ENCODE results near the gene GRIN2C.
A peak's percentile ranks its signal among the peaks of the same experiment; 100 is the strongest.

GRIN2C gene

DNA sequence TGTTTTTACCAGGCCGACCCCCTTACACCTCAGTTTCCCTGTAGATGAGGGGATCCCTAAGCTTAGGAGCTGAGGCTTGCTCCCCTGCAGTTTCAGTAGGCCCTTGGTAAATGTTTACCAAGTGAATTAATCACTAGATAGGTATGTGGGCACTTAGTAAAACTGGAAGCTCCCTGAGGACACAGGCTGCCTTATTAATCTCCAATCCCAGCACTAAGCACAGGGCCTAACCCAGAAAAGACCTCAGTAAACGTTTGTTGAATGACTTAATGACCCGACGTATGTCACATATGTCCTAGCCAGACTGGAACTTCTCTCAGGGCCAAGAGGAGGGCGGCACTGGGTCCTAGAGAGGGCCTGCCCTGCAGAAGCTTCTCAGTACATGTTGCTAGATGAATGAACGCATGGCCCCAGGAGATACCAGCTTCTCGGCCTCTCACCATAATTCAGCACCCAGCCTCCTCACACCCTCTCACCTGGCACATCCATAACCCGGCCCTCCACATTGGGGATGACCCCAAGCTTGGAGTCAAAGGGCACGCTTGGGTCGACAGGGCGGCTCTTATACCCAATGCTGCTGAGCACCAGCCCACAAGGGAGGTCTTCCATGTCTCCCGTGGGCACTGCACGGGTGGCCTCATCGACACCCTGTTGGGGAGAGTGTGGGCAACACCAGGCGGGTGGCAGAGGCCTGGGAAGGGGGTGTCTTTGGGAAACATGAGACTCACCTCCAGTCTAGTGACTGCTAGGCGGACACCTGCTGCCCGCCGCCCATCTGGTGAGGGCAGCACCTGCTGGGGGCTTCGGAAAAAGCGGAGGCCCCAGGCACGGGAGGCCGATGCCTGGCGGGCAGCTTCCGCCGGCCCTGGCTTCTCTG is 4.0 kb upstream of the GRIN2C start:
- DNase-seq: no peak

DNA sequence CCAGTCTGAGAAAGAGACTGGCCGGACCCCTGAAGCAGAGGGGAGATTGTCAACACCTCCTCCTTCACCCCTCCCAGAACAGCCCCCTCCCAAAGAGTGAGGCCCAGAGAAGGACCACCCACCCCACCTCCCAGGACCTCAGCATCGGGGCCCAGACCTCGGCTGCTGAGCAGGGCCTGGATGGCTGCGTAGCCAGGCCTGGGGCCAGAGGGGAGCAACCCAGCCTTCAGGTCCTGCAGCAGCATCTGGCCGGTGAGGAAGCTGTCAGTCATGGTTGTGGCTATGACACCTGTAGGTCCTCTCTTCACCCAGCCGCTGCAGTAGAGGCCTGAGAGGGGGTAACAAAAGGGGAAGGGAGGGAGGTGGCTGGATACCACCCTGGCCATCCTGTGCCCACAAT is 3.2 kb upstream of the GRIN2C start:
- DNase-seq: no peak

DNA sequence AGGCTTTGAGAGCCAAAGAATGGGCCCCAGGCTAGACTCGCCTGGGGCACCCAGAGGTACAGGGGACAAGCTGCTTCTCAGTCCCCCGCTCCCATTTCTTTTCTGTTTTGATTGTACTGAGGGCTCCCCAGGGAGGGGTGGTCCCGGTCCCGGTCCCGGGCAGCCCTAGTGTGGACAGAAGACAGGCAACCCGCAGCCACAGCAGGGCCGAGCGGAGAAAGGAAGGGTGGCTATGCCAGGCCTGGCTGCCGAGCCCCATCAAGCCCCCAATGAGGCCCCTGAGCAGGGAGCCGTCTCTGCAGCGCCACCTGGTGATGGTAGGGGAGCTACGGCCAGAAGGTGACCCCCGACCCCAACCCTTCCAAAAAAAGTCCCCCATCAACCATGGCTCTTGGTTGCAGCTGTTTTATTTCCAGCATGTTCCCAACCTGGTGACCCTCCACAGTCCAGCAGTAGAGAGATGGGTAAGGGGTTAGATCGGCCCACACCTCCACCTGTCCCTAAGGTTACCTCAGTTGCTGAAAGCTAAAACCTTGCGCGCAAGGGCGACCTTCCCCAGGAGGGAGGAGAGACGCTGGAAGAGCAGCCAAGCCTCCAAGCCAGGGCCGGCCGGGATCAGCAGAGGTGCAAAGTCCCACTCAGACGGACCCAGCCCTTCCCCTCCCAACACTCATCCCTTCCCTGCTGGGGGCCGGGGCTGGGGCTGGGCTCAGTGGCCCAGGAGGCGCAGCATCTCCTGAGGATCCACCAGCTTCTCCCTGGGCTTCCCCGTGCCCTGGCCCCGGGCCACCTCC is 2.6 kb upstream of the GRIN2C start:
- DNase-seq: peak; percentile 22

DNA sequence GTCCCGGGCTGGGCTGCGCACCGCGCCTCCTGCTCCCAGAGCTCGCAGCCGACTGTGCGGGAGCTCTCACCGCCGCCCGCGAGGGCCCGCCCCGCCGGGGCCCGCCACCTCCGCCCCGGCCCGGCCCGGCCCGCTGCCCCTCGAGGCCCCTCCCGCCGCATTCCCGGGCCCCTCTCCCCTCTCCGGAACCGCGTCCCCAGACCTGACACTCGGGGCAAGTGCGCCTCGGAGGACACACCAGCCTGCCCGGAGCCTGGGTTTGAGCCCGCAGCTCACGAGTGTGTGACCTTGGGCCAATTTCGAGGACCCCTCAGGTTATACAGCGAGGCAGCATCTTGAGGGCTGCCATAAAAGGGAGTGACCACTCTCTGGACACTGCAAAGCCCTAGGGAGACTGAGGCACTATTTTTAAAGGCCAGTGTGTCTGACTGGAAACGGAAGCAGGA is 2.0 kb upstream of the GRIN2C start:
- DNase-seq: no peak

DNA sequence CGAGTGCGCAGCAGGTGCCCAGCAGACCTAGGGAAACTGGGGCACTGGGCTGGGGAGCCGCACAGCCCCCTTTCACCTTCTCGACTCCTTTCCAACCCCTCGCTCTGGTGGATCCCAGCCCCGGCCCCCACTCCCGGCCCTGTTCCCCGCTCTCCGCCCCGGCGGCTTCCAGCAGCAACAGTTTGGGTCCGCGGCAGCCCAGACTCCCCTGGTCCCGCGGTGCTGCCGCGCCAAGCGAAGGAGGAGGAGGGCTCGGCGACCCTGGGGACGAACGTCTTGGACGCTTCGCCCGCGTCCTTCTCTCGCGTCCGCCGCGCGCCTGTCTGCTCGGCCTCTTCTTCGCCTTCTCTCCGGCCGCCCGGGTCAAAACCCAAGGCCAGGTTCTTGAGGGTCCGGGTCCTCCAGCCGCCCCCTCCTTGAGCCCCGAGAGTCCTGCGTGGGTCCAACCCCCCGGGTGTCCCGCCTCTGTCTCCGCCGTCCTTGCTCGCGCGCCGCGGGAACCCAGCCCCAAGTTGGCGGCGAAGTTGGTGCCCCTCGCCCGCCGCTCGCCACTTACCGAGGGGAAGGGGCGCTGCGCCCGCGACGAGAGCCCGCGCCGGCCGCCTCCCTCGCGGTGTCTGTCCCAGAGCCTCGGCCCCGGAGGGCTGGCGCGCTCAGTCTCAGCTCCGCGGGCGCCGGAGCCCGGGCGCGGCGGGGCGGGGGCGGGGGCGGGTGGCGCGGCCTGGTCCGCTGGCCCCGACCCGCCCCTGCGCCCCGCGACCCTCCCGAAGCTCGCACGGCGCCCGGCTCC is 1.4 kb upstream of the GRIN2C start:
- DNase-seq: no peak

DNA sequence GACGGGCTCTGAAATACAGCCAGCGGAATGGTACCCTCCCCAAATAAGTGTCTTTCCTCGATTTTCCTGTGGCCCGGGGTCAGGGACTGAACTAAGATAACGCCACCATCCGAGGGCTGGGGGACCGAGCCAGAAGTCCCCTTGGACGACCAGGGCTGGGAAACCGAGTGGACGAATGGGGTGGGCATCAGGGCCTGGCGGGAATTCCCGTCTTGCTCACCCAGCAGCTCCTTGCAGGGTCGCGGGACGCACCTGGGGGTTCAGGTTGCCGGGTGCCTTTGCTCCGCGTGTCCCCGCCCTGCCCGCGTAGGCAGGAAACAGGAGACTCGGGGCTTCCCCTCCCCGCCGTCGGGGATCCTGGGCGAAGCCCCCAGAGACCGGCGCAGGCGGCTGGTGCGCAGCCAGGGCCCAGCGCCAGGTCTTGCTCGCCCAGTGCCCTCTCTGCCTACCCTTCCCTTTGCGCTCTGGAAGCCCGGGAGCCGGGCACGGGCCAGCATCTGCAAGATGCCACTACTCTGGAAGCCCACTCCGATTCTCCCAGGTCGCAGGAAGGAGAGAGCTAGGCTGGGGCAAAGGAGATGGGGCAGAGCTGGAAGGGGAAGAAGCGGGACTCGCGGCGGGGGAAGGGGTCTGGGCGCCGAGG is 665 bp upstream of the GRIN2C start:
- no peak for DNase-seq

DNA sequence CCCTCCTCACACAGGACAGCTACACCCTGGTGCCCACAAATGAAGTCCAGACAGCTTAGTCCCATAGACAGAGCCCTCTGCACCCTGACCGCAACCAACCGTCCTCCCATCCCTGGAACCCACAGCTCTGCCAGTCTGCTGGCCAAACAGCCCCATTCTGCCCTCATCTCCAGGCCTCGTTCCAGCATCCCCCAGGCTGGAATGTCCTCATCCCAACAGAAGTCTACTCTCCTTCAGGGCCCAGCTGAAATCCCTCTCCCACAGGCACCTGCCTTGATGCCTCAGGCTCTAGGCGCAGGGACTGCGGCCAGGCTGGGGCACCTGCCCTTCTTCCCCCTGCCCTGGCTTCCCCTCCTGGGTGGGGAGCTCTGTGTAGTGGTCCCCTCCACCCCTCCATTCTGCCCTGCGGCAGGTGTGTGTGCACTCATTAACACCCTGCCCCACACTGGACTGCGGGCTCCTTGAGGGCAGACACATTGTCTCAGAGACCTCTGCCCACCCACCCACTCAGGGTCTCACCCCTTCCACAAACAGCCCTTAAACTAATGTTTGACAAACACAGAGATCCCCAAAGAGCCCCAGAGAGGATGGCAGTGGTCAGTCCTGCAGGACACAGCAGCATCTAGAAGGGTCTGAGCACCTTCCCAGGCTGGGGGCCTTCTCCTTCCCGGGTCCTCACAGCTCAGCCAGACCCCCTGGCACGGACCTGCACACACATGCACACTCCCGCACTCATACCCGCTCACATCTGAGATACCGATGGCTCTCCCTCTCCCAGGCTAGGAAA is 820 bp downstream of the GRIN2C start:
- DNase-seq: no peak

DNA sequence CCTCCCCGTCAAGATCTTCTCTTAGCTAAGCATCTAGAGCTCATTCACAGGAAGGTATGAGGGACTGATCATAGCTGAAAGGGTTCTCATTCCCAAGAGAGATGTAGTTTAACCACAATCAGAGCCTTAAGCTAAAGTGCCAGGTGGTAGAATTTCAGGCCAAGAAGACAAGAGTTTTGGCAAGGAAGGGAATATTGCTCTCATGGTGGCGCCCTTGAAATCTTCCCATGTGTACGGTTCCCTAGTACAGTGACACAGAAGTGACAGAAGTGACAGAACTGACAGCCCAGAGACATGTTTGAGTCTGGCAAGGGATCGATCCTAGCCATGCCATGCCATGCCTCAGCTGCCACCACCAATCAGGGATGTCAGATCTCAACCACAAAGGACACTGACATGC is 2.5 kb downstream of the GRIN2C start:
- DNase-seq: no peak

DNA sequence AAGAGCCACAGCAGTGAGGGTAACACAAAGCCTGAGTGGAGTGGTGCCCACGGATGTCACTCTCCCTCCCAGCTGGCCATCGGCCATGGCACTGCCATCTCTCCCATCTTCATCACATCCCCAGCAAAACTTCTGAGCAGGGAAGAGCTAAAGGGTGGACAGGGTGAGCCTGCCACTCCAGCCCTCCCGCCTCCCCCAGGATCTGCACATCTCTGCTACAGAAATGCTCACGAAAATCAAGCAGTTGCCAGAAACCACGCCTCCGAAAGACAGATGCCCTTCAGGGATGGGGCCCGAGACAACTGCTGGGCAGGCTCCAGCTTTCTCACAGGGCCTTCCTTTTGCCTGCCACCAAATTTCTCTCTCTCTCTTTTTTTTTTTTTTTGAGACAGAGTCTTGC is 3.6 kb downstream of the GRIN2C start:
- DNase-seq: no peak

DNA sequence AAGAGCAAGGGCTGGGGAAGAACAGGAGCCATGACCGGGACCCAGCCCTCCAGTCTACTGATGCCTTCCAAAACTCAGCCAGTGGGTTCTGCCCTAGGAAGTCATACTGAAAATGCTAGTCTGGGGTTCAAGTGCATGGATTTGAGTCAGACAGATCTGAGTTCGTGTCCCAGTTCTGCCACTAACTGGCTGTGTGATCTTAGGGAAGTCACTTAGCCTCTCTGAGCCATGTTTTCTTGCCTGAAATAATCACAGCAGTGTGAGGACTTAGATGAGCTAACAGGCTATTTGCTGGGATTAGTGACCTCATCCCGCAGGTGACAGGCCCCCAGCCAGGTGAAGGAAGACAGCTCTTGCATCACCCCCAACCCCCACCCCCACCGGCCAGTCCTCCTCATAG is 4.4 kb downstream of the GRIN2C start:
- no peak for DNase-seq

DNA sequence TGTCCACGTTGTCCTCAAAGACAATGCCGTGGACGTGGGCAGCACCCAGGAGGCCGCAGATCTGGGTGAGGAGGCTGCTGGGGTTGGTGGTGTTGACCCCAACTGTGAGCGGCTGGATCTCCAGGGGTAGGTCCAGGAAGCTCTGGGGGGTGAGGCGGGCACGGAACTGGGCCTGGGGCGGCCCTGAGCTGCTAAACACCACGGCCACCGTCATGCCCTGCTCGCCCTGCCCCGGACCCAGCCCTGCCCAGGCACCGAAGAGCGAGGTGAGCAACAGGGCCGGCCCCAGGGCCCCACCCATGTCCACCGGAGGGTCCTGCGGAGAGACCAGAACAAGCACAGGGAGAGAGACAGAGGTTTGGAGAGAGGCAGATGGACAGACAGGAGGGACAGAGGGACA is 4.9 kb downstream of the GRIN2C start:
- no peak for DNase-seq

DNA sequence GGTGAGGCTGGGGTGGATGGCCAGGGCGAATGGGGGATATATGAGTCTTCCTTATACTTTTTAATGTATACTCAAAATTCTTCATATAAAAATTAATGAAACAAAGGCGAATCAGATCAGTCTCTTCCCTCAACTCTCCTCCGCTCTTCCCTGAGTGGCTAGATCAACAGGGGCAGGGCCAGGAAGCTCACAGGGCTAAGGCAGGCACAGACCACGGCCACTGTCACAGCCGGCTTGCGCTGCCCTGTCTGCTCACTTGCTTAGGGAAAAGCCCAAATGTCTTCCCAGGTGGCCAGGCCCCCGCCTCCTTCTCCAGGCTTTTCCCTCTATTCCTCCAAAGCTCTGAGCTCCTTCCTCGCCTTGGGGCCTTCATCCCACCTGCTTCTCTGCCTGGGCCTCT is 6.0 kb downstream of the GRIN2C start:
- no peak for DNase-seq

DNA sequence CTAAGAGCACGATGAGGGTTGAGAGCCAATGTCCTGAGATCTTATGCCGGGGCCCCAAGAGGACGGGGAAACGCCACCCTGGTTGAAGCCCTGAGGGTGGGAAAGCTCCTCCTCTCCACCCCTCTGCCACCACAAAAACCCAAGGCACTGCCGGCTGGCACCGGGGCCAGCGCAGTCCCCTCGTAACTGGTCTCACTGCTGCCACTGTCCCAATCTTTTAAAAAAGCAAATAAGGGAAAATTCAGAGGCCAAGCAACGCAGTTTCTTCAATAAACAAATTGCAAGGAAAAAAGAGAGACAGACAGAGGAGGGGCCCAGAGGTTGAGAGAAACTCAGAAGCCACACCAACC is 6.7 kb downstream of the GRIN2C start:
- DNase-seq: no peak

DNA sequence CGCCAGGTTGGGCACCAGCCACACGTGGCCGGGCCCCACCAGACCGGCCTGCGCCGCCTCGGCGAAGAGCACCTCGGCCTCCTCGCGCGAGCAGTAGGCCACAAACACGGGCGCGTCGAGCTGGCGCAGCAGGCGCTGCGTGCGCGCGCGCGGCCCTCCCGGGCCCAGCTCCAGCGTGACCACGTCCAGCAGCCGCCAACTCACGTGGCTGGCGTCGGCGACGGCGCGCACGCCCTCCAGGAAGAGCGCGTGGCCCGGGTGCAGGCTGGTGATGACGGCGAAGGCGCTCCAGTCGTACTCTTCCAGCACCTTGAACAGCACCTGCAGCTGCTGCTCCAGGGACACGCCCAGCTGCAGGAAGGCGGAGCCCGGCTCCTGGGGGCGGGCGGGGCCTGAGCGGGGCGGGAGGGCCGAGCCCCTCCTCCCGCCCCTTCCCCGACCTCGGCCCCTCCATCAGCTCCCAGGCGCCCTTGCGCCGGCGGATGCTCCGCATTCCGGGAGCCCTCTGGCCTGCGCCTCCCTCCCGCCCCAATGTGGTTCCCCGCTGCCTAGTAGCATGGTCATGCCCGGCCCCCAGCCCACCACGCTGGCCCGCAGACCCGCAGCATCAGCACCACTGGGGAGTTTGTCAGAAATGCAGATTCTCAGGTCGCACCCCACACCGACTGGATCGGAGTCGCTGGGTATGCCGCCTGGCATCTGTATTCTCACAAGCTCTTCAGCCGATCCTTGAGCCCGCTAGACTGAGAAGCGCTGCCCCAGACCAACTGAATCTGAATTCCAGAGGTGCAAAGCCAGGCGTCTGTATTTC is 7.2 kb downstream of the GRIN2C start:
- no peak for DNase-seq

DNA sequence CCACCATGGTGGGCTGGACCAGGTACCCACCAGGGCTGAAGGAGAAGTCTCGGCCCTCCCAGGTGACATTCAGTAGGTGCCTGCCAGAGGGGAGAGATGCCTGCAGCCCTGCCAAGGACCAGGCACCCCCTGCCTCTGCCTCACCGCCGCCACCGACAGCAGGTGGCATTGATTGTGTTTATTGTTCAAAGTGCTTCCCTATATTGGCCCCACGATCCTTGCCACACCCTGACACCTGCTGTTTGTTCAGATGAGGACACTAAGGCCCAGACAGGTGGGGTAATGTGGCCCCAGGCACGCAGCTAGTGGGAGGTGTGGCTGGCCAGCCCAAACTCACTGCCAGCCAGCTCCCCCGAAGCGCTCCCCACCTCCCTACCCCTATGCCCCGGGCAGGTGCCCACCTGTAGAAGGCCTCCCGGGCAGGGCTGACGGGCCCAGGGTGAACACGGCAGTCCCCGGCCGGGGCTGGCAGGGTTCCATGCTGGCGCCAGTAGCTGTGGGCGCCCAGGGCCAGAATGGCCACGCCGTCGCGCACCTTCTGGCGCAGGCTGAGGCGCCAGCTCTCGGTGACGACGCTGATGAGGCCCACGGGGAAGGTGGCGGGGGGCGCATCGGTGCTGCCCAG is 8.0 kb downstream of the GRIN2C start:
- DNase-seq: no peak

DNA sequence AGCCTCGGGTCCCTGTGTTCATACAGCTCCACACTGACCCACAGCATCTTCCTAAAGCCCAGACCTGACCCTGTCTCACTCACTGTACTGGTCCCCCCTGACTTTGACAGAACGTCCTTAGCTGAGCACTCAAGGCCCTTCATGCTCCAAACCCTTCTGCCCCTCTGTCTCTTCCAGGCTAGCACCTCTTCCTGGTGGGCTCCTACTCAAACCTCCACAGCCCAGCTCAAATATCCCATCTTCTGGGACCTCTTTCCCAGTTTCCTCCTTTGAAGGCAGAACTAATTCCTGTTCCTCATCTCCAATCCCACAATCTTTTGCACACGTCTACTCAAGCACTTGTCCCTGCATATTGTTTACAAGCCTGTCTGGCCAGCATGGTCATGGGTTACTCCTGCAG is 8.8 kb downstream of the GRIN2C start:
- no peak for DNase-seq

DNA sequence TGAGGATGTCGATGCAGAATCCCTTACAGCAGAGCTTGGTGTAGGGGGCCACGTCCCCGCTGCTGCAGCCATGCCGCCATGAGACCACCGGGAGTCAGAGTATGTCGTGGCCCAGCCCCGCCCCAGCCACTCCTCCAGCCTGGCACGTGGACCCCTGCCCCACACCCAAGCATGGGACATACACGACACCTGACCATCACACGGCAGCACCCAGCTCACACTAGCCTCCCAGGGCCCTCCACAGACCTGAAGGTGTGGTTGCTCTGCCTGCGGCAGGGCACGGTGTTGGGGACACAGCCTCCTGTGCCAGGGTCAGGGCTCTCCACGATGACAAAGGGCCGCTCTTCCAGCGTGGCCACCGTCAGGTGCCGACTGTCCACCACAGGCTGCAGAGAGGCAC is 9.4 kb downstream of the GRIN2C start:
- DNase-seq: no peak

DNA sequence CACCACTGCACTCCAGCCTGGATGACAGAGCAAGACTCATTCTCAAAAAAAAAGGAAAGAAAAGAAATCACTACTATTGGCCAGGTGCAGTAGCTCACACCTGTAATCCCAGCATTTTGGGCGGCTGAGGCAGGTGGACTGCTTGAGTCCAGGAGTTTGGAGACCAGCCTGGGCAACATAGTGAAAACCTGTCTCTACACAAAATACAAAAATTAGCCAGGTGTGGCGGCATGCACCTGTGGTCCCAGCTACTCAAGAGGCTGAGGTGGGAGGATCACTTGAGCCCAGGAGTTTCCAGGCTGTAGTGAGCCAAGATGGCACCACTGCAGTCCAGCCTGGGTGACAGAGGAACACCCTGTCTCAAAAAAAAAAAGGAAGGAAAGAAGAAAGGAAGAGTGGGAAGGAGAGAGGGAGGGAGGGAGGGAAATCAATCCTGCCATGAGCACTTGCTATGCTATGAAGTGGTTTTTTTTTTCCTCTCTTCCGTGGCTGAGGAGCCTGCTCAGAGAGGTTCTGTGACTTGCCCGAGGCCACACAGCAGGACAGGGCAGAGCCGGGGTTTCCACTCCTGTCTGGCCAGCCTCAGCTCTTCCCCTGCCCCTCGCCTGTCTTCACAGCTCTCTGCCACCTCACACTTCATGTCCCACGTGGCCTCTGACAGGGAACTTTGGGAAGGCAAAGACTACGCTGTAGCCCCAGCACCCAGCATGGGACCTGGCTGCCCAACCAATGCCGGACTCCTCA is 10.9 kb downstream of the GRIN2C start:
- DNase-seq: no peak

DNA sequence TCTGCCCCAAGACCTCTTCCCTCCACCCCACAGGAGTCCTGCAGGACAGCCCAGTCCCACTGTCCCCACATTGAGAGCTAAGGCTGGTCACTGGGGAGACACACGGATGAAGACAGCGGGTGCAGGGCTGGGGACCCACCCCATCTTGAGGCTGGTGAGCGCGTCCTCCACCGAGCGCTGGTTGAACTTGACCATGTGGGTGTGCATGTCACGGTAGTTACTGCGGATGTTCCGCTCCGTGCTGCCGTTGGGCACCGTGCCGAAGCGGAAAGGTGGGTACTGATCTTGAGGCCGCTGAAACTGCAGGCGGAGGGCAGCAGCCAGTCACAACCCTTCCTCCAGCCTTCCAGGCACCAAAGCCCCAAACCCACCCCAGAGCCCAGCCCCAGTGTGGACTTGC is 13.1 kb downstream of the GRIN2C start:
- no peak for DNase-seq

DNA sequence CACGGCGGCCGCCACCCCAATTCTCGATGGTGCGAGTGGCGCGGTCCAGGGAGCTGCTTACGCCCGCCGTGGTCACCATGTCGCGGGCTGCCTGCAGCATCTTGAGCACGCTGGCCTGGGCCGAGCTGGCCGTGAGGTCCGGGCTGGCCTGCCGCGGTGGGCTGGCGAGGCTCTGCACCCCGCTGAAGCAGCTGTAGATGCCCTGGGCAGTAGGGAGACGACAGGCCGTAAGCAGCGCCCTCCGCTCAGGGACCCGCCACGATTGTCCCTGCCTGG is 16.4 kb downstream of the GRIN2C start:
- no peak for DNase-seq
